Measurements from ENCODE around the gene ENPP1.

The ENPP1 gene

GRCh38 chr6:131807644-131808459 is at the start of gene ENPP1:
ENPP1 (plus strand) TSS chr6:131808020; CDS start chr6:131808036, 16 bp downstream.
- DNase-seq (ENCODE audit: low spot score), result peak; percentile 53

- no peak for DNase-seq (ENCODE audit: low spot score)
Observed at GRCh38 chr6:131758920-131759319, 48.9 kb upstream of the ENPP1 start.

- DNase-seq (ENCODE audit: low spot score), result no peak
Observed at GRCh38 chr6:131761060-131761761, 46.6 kb upstream of the ENPP1 start.

GRCh38 chr6:131761762-131762067 is 46.1 kb upstream of the ENPP1 start:
- DNase-seq (ENCODE audit: low spot score), result no peak

- DNase-seq (ENCODE audit: low spot score), result no peak
Observed at GRCh38 chr6:131762984-131763383, 44.8 kb upstream of the ENPP1 start.

- no peak for DNase-seq (ENCODE audit: low spot score)
Observed at GRCh38 chr6:131763749-131764148, 44.1 kb upstream of the ENPP1 start.

GRCh38 chr6:131764350-131764749 is 43.5 kb upstream of the ENPP1 start:
- DNase-seq (ENCODE audit: low spot score), result no peak

- no peak for DNase-seq (ENCODE audit: low spot score)
Observed at GRCh38 chr6:131765081-131765803, 42.6 kb upstream of the ENPP1 start.

GRCh38 chr6:131765804-131766135 is 42.0 kb upstream of the ENPP1 start:
- DNase-seq (ENCODE audit: low spot score), result no peak

GRCh38 chr6:131766631-131767030 is 41.2 kb upstream of the ENPP1 start:
- DNase-seq (ENCODE audit: low spot score), result no peak

GRCh38 chr6:131768964-131769363 is 38.9 kb upstream of the ENPP1 start:
- no peak for DNase-seq (ENCODE audit: low spot score)

- DNase-seq (ENCODE audit: low spot score), result no peak
Observed at GRCh38 chr6:131769385-131770141, 38.3 kb upstream of the ENPP1 start.

- no peak for DNase-seq (ENCODE audit: low spot score)
Observed at GRCh38 chr6:131770776-131771175, 37.0 kb upstream of the ENPP1 start.

GRCh38 chr6:131773284-131773950 is 34.4 kb upstream of the ENPP1 start:
- no peak for DNase-seq (ENCODE audit: low spot score)

- DNase-seq (ENCODE audit: low spot score), result no peak
Observed at GRCh38 chr6:131775886-131776285, 31.9 kb upstream of the ENPP1 start.

GRCh38 chr6:131776985-131777384 is 30.8 kb upstream of the ENPP1 start:
- DNase-seq (ENCODE audit: low spot score), result no peak

- DNase-seq (ENCODE audit: low spot score), result no peak
Observed at GRCh38 chr6:131778169-131778568, 29.7 kb upstream of the ENPP1 start.

- DNase-seq (ENCODE audit: low spot score), result no peak
Observed at GRCh38 chr6:131779304-131779703, 28.5 kb upstream of the ENPP1 start.

GRCh38 chr6:131780600-131780999 is 27.2 kb upstream of the ENPP1 start:
- no peak for DNase-seq (ENCODE audit: low spot score)

- no peak for DNase-seq (ENCODE audit: low spot score)
Observed at GRCh38 chr6:131781687-131782086, 26.1 kb upstream of the ENPP1 start.

- DNase-seq (ENCODE audit: low spot score), result no peak
Observed at GRCh38 chr6:131782764-131783163, 25.1 kb upstream of the ENPP1 start.

- DNase-seq (ENCODE audit: low spot score), result no peak
Observed at GRCh38 chr6:131784561-131784960, 23.3 kb upstream of the ENPP1 start.
